Tibial artery (tissue), 4 donors: ENCODE measurements around the gene CLIP2.

Experiments
- DNase-seq, 2 donors: peaks; one replicate each; pipeline ENCODE4 v3.0.0-alpha.2; 2019
- H3K27ac ChIP-seq, 2 donors: fragments of 200-600 bp; sonication (generic) in 1 of 2; 1 replicate in 1 of 2; 2 replicates in 1 of 2; pipeline ENCODE4 v1.5.1; 2018 to 2019; ENCODE audit warnings: mild to moderate bottlenecking in 1 of 2
- H3K27me3 ChIP-seq, 2 donors: fragments of 200-600 bp; sonication (generic) in 1 of 2; one replicate each; pipeline versions ENCODE4 v1.5.1 to v1.6.0; 2016 to 2019
- H3K36me3 ChIP-seq, 3 donors: fragments of 200-600 bp; sonication (generic) in 2 of 3; one replicate each; pipeline ENCODE4 v1.5.1; 2016 to 2019; ENCODE audit warnings: mild to moderate bottlenecking in 2 of 3
- H3K4me1 ChIP-seq, 4 donors: fragments of 200-600 bp; sonication (generic) in 2 of 4; 1 replicate in 3 of 4; 2 replicates in 1 of 4; pipeline ENCODE4 v1.5.1; 2016 to 2019
- H3K4me3 ChIP-seq, 2 donors: fragments of 200-600 bp; sonication (generic) in 1 of 2; 1 replicate in 1 of 2; 2 replicates in 1 of 2; pipeline ENCODE4 v1.5.1; 2018 to 2019; ENCODE audit warnings: mild to moderate bottlenecking in 2 of 2
- H3K9me3 ChIP-seq, 3 donors: fragments of 200-600 bp; sonication (generic) in 1 of 3; one replicate each; pipeline ENCODE4 v1.5.1; 2016 to 2019
- intact Hi-C: fragments of 100-400 bp; cut with DNase I; formaldehyde crosslinking; loops from one replicate; pipeline ENCODE4 v1.15.0; 2023; ENCODE audit warnings: low total_unique reads
- TF ChIP-seq, protein P1 (sequence below), 2 experiments: fragments of 200-600 bp in 1 of 2; fragments of 450-650 bp in 1 of 2; IDR thresholded peaks; one replicate each; pipeline ENCODE4 v1.5.1; 2017 to 2019; ENCODE audit warnings: antibody characterized with exemption in 2 of 2, mild to moderate bottlenecking in 1 of 2, moderate library complexity in 1 of 2

CLIP2 gene

DNA sequence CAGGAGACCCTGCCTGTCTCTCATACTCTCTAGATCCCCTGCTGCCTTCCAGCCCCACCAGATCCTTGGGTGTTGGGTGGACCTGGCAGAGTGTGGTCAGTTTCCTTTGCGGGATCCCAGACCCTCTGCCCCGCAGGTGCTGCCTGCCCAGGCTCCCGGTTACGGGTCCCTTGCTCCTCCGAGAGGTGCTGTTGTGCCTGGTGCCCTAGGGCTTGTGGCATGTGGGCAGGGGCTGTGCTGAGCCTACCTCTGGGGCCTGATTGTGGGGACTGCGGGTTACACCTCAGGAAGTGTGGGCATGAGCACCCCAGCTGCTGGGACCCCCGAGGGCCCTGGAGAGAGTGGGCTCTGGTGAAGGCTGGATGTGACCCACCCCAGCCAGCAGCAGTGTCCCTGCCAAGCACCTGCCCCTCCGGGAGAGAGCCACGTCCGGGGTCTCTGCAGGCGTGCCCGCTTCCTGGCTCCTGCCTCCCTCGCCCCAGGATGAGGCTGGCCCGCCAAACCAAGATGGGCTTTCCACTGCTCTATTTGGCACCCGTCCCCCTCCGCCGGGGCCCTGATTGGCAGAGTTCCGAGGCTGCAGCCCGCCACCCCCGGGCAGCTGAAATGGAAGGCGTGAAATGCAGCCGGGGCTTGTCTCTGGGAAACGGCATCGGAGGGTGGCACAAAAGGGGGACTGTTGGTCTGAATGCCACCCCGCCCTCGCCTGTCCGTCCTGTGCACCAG, 17.0 kb downstream of the CLIP2 start:
- H3K27me3 ChIP-seq: no peaks in the 10 kb centered on the region
- DNase-seq: no peak
- H3K4me3 ChIP-seq: peak overlapping the region; percentile 39 to 45
- H3K4me1 ChIP-seq: peaks cover 6 to 47% (median 25%) of the 10 kb centered on the region in 4 donors
- TF ChIP-seq, protein P1, sequence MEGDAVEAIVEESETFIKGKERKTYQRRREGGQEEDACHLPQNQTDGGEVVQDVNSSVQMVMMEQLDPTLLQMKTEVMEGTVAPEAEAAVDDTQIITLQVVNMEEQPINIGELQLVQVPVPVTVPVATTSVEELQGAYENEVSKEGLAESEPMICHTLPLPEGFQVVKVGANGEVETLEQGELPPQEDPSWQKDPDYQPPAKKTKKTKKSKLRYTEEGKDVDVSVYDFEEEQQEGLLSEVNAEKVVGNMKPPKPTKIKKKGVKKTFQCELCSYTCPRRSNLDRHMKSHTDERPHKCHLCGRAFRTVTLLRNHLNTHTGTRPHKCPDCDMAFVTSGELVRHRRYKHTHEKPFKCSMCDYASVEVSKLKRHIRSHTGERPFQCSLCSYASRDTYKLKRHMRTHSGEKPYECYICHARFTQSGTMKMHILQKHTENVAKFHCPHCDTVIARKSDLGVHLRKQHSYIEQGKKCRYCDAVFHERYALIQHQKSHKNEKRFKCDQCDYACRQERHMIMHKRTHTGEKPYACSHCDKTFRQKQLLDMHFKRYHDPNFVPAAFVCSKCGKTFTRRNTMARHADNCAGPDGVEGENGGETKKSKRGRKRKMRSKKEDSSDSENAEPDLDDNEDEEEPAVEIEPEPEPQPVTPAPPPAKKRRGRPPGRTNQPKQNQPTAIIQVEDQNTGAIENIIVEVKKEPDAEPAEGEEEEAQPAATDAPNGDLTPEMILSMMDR (IDR thresholded peaks at IDR 0.05): no peak
- peaks cover 0 to 4% (median 0%) of the 10 kb centered on the region in 3 donors for H3K36me3 ChIP-seq
- intact Hi-C loops: no loop called here
- no peaks in the 10 kb centered on the region for H3K9me3 ChIP-seq
- H3K27ac ChIP-seq: peak overlapping the region in 1 of 2 donors; percentile 67

DNA sequence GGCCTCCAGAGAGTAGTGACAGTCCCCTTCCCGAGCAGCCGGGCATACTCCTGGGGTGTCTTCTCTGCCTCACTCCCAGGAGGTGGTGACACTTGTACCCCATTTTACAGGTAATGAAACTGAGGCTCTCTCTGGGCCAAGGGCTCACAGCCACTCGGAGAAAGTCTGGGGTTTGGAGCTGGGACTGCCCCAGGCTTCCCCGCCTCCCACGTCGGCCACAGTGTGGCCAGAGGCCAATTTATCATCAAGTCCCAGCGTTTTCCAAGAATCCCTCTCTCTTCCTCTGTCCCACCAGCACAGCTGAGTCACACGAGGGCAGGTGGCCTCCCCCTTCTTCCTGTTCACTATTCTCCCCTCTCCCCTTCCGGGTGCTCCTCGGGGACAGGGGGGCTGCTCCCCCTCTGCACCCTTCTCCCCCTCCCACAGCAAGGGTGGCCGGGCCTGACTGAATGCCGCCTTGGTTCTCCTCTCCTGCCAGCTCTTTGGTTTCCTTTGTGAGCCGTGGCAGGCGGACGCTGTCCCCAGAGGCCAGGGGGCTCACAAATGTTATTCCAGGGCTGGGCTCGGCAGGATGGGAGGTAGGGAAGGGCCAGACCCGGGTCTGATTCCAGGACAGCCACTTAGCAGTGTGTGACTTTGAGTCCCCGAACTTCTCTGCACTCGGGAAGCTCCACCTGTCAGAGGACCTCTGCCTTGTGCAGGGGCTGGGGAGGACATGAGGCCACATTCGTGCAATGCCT, 17.7 kb downstream of the CLIP2 start:
- Histone ChIP-seq H3K4me3 (peak overlapping the region; percentile 39 to 45), H3K9me3 (no peaks in the 10 kb centered on the region)
- intact Hi-C loops: no loop called here

DNA sequence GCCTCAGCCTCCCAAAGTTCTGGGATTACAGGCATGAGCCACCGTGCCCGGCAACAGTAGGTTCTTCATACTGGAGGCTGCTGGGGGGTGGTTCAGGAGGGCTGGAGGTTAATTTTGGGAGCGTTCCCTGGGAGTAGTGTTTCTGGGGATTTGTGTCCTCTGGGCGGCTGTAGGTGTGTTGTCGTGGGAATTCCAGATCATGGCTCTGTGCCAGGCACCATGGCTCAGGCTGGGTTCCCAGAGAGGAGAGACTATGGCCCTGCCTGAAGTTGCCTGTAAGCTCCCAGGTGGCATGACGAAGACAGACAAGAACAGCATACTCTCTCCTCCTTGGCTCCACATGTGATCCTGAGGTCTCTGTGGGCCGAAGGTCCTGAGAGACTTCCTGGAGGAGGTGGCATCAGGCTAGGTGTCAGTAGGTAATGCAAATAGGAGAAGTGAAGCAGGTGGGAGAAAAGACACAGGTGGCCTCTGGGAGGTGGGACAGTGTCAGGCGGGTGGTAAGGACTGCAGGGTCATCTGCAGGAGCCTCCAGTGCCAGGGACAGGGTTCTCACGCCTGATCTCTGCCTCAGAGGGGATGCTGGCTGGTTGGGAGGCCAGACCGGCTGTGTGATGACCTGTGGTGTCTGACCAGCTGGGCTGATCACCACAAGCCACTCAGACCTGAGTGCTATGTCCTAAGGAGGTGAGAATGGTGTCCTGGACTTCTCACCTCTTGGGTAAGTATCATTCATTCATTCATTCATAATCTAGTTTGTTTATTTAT, 18.7 kb downstream of the CLIP2 start:
- no peak overlapping the region for H3K4me3 ChIP-seq
- no peak for DNase-seq
- peaks cover 0 to 4% (median 0%) of the 10 kb centered on the region in 3 donors for H3K36me3 ChIP-seq
- TF ChIP-seq, protein P1 (IDR thresholded peaks at IDR 0.05): no peak
- H3K27me3 ChIP-seq: no peaks in the 10 kb centered on the region
- H3K9me3 ChIP-seq: no peaks in the 10 kb centered on the region
- peaks cover 6 to 38% (median 25%) of the 10 kb centered on the region in 4 donors for H3K4me1 ChIP-seq
- intact Hi-C loops: no loop called here
- no peak overlapping the region for H3K27ac ChIP-seq

More for the DNA sequence above, 17.7 kb downstream of the CLIP2 start:
- Histone ChIP-seq H3K36me3 (peaks cover 0 to 4% (median 0%) of the 10 kb centered on the region in 3 donors), H3K27ac (peak overlapping the region; percentile 58 to 67), H3K27me3 (no peaks in the 10 kb centered on the region), H3K4me1 (peaks cover 6 to 44% (median 25%) of the 10 kb centered on the region in 4 donors)
- TF ChIP-seq, protein P1 (IDR thresholded peaks at IDR 0.05): no peak
- peak; percentile 45 to 81 for DNase-seq

DNA sequence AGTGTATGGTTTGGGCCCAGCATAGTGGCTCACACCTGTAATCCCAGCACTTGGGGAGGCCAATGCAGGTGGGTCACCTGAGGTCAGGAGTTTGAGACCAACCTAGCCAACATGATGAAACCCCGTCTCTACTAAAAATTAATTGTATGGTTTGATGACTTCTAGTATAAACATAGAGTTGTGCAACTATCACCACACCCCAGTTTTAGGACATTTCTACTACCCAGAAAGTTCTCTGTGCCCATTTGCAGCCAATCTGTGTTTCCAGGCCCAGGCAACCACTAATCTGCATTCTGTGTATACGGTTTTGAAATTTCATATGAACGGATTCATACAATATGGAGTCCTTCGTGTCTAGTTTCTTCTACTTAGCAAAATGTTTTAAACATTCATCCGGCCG, 20.0 kb downstream of the CLIP2 start:
- no peaks in the 10 kb centered on the region for H3K27me3 ChIP-seq
- TF ChIP-seq, protein P1 (IDR thresholded peaks at IDR 0.05): no peak
- intact Hi-C loops: no loop called here
- no peak overlapping the region for H3K27ac ChIP-seq
- no peaks in the 10 kb centered on the region for H3K9me3 ChIP-seq
- H3K4me3 ChIP-seq: no peak overlapping the region
- peaks cover 0 to 4% (median 0%) of the 10 kb centered on the region in 3 donors for H3K36me3 ChIP-seq
- no peak for DNase-seq
- H3K4me1 ChIP-seq: peaks cover 6 to 42% (median 25%) of the 10 kb centered on the region in 4 donors

DNA sequence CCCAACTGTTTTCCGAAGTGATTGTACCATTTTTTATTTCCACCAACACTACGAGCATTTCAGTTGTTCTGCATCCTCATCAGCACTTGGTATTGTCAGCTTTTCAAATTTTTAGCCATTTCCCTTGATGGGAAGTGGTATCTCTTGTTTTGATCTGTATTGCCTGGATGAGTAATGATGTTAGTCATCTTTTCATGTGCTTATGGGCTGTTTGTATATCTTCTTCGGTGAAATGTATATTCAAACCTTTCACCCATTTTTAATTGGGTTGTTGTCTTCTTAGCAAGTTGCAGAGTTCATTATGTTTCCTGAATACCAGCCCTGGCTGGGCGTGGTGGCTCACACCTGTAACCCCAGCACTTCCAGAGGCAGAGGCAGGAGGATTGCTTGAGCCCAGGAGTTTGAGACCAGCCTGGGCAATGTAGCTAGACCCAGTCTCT, 22.1 kb downstream of the CLIP2 start:
- H3K4me3 ChIP-seq: no peak overlapping the region
- H3K4me1 ChIP-seq: peaks cover 6 to 37% (median 20%) of the 10 kb centered on the region in 4 donors
- no peaks in the 10 kb centered on the region for H3K9me3 ChIP-seq
- no peak for DNase-seq
- H3K36me3 ChIP-seq: peaks cover 0 to 4% (median 0%) of the 10 kb centered on the region in 3 donors
- H3K27ac ChIP-seq: no peak overlapping the region
- intact Hi-C loops: no loop called here
- no peaks in the 10 kb centered on the region for H3K27me3 ChIP-seq
- TF ChIP-seq, protein P1 (IDR thresholded peaks at IDR 0.05): no peak
